Right ventricle myocardium inferior (tissue), 1 donor: ENCODE data around the gene SOWAHD. TPM values are rescaled to one million over a fixed set of nuclear protein-coding genes. Genes with fewer than 3 reads are reported as not detected.
"Not testable (repeated sequence)": the region's sequence is repeated elsewhere in the genome, so short reads cannot be mapped to it uniquely, and the experiment has no call there.

Experiments
- ATAC-seq: fragments of 200-7000 bp; cut with Tn5 transposase; one replicate; pipeline ENCODE4 v1.9.1; 2020; ENCODE audit warnings: mild to moderate bottlenecking, moderate library complexity
- DNase-seq: peaks from one replicate; pipeline ENCODE4 v3.0.0; 2021; ENCODE audit errors: missing footprints
- intact Hi-C: fragments of 100-400 bp; cut with DNase I; formaldehyde crosslinking; loops from one replicate; pipeline ENCODE4 v1.11.0; 2022
- long read RNA-seq: library from polyadenylated mRNA; unstranded; transcript quantifications from one replicate; pipeline ENCODE4 v2.0.0, GENCODE V29; 2021
- total RNA-seq: library from RNA; stranded (reverse); fragmentation: NEBNext Ultra II Directional; extraction: Animal tissue kit (Norgen Biotek cat#: 25700); gene quantifications from one replicate; pipeline ENCODE4 v1.2.1, GENCODE V29; 2021
- donor health status: DM: no; HTN: yes; CAD: no; lungs with severe emphysema.

SOWAHD gene
- 0.41 TPM for total RNA-seq
- long read RNA-seq = 0 reads

GRCh38 chrX:119757979-119758730 is at the start of gene SOWAHD:
SOWAHD (plus strand) TSS chrX:119758588; CDS start chrX:119758668, 80 bp downstream.
- DNase-seq = peak; percentile 75
- ATAC-seq = peak; percentile 42
- intact Hi-C loops = no loop called here

DNA sequence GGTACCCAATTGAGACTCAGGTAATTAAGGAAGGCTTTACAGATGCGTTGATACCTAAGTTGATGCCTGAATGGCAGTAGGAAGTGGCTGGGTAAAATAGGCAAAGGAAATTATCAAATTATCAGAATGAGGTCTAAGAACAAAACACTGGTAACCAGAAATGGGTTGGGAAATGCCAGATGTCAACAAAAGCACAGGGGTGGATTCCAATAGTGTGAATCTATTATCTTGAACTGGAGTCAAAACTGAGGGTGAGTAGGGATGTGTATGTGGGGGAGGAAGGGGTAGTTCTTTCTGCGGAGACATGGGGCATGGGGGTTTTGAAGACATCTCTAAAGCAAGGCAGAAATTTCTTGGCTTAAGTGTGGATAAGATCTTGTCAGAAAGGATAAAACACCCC is 49.5 kb upstream of the SOWAHD start:
- intact Hi-C loops = no loop called here
- DNase-seq (no peak), ATAC-seq (no peak)

DNA sequence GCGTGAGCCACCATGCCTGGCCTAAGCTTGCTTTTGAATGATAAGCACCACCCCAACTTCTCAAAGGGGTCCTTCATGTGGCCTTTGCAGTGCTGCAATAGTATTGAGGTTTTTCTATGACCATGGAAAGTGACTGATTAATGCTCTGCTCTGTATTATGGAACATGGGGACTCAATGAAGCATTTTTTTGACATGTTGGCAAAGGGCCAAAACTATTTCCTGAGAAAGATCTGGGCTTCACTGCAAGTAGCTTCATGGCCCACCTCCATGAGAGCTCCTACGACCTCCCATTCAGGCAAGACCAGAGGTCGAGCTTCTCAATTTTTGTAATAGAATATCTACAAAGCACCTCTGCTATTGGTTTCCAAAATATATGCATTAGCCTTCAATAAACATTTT is 48.8 kb upstream of the SOWAHD start:
- intact Hi-C loops = no loop called here
- ATAC-seq (no peak), DNase-seq (no peak)

GRCh38 chrX:119721487-119721886 is 36.9 kb upstream of the SOWAHD start:
- ATAC-seq = no peak
- no peak for DNase-seq
- intact Hi-C loops = no loop called here

GRCh38 chrX:119721926-119722325 is 36.5 kb upstream of the SOWAHD start:
- DNase-seq (no peak), ATAC-seq (no peak)
- intact Hi-C loops = no loop called here

GRCh38 chrX:119726900-119727555 is 31.4 kb upstream of the SOWAHD start:
- intact Hi-C loops = no loop called here
- ATAC-seq (no peak), DNase-seq (no peak)

DNA sequence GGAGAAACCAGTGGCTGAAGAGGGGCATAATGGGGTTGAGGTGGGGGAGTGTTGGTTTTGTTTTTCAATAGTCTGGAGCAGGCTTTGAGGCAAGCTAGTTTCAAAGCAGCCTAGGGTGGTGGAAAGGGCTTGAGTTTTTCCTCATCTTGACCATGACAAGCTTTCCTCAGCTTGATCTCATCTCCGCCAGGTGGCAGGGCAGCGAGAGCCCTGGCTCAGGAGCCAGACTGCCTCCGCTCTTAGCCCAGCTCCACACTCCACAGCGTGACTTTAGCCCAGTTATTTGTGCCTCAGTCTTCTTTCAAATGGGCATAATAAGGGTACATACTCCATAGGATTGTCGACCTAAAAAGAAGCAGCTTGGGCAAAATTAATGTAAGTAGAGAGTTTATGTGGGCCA is 29.9 kb upstream of the SOWAHD start:
- ATAC-seq (no peak), DNase-seq (no peak)
- intact Hi-C loops = no loop called here

GRCh38 chrX:119729408-119730201 is 28.8 kb upstream of the SOWAHD start:
- intact Hi-C loops = loop anchor here (2.0 to 5.0 kb wide), 2 partner anchors 122 to 213 kb away; partner anchors contain the start of gene NKRF
- no peak for DNase-seq

GRCh38 chrX:119734897-119735339 is 23.5 kb upstream of the SOWAHD start:
- peak; percentile 88 for ATAC-seq
- peak; percentile 82 for DNase-seq
- intact Hi-C loops = loop anchor here (5.0 kb wide), 1 partner anchor 128 kb away; the partner anchor contains the start of gene NKRF

More at GRCh38 chrX:119729408-119730201, 28.8 kb upstream of the SOWAHD start:
- no peak for ATAC-seq

DNA sequence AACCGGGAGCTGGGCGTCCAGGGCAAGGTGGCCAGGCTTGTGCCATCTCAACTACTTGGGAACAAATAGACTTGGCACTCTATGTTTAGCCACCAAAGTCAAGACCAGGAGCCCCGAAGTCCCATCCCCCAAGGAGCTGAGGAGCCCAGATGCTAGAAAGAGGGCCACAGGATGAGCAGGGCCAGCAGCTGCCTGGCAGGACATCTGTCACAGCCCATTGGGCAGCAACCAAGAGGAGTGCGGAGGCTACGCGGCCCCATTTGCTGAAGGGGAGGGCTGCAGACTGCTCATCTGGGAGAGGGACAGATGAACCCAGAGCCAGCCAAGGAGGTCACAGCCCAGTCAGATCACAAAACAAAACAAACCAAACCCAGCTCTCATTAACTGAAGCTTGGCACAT is 22.9 kb upstream of the SOWAHD start:
- intact Hi-C loops = no loop called here
- DNase-seq = no peak
- no peak for ATAC-seq

DNA sequence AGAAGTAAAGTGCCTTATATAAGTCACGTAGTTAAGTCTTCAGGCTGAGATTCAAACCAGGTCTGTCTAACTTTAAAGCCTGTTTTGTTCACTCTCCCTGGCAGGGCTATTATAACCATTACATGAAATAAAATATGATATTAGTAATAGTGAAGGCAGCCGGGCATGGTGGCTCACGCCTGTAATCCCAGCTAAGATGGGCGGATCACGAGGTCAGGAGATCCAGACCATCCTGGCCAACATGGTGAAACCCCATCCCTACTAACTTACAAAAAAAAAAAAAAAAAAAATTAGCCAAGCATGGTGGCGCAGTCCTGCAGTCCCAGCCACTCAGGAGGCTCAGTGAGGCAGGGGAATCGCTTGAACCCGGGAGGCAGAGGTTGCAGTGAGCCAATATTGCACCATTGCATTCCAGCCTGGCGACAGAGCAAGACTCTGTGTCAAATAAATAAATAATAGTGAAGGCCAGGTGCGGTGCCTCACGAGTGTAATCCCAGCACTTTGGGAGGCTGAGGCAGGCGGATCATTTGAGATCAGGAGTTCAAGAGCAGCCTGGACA is 22.1 kb upstream of the SOWAHD start:
- intact Hi-C loops = no loop called here
- ATAC-seq (no peak), DNase-seq (no peak)

DNA sequence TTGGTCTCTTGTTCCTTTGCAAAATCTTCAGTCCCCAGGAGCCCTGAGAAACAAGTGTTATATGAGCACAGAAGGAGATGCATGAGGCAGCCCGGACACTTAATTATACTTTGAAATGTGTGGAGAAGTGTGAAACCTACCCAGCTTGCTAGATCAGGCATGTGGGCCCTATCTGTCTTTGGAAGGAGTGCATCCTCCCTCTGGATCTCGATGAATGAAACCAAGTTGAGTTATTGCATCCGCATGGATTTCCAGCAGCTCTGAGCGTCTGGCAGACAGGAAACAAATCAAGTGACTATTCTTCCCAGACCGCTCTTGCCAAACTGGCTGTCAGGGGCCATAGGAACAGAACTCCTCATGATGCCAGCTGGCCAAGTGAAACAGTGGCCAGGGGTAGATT is 19.6 kb upstream of the SOWAHD start:
- DNase-seq (no peak), ATAC-seq (no peak)
- intact Hi-C loops = no loop called here

- intact Hi-C loops = no loop called here
- DNase-seq = no peak
- no peak for ATAC-seq
Observed at GRCh38 chrX:119745283-119745848, 13.0 kb upstream of the SOWAHD start.

GRCh38 chrX:119750131-119750530 is 8.3 kb upstream of the SOWAHD start:
- DNase-seq, ATAC-seq, intact Hi-C loops: not testable (repeated sequence)

GRCh38 chrX:119750751-119751150 is 7.6 kb upstream of the SOWAHD start:
- DNase-seq, ATAC-seq, intact Hi-C loops: not testable (repeated sequence)

GRCh38 chrX:119753001-119753400 is 5.4 kb upstream of the SOWAHD start:
- intact Hi-C loops = no loop called here
- ATAC-seq (no peak), DNase-seq (no peak)

GRCh38 chrX:119753639-119754257 is 4.6 kb upstream of the SOWAHD start:
- intact Hi-C loops = no loop called here
- DNase-seq (no peak), ATAC-seq (no peak)

DNA sequence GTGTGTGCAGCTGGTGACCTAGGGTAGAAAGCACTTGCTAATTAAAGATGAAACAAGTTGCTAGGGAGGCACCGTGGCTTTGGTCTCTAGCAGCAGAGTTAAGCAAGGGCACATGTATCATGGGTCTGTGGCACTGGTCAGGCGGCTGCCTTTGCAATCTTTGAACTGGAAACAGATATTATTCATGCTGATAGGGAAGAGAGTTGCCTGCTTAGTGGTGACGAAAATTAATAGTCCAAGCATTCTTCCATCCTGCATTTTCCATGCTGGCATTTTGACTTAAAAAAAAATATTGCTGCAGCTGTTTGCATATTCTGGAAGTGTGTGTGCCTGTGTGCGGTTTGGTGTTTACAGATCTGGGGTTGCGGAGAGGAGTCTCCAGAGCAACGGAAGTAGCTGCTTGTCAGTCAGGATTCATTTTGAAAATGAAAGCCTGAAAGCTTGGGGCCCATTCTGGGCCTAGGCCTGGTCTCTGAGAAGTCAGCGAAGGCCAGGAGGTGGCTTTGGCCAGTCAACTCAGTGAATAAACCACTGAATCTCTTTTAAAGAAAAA is 2.3 kb upstream of the SOWAHD start:
- intact Hi-C loops = no loop called here

More for the DNA sequence above, 2.3 kb upstream of the SOWAHD start:
- ATAC-seq = no peak
- DNase-seq = no peak
